Endothelial cell of umbilical vein (primary cell): Measurements from ENCODE around the gene WLS. TPM values are rescaled to one million over a fixed set of nuclear protein-coding genes. Genes with fewer than 3 reads are reported as not detected.

Experiments
- BruUV-seq: library from RNA; stranded (reverse); fragments of 400-500 nt; replicated peaks from 2 replicates; lab custom pipeline; 2021; lab: Mats Ljungman, UMichigan
- CTCF ChIA-PET: fragments of 300-600, 350-600 bp; sonication (Branson Sonifier 250); formaldehyde crosslinking; loops from one replicate; lab custom pipeline; 2021; ENCODE audit warnings: antibody characterized with exemption, inconsistent platforms; lab: Charles Lee
- POLR2A ChIA-PET: fragments of 300-600, 350-600 bp; sonication (Branson Sonifier 250); formaldehyde crosslinking; loops from one replicate; lab custom pipeline; 2021; ENCODE audit warnings: antibody characterized with exemption, inconsistent platforms; lab: Charles Lee
- DNase-seq: peaks from one replicate; pipeline ENCODE4 v3.0.0-alpha.2; 2011; ENCODE audit warnings: low read depth, low spot score
- FAIRE-seq: peaks from 2 replicates; lab custom pipeline; 2011; peaks lifted over from hg19 to GRCh38; lab: Jason Lieb, UNC
- H2AFZ ChIP-seq: 2 replicates; pipeline ENCODE4 v1.6.0; 2012; ENCODE audit warnings: low read depth, low read length, control low read depth, inconsistent platforms
- H3K27ac ChIP-seq: 2 replicates; pipeline ENCODE4 v1.5.1; 2011; ENCODE audit warnings: low read depth, mild to moderate bottlenecking, control low read depth, low read length, moderate library complexity; ENCODE audit not compliant: insufficient read depth
- H3K27me3 ChIP-seq, 2 experiments: 2 replicates each; pipeline versions ENCODE4 v1.6.0 to v1.6.1; 2011; ENCODE audit warnings: low read length in 2 of 2, mixed read lengths in 1 of 2; ENCODE audit not compliant: control insufficient read depth in 2 of 2, insufficient read depth in 2 of 2
- H3K36me3 ChIP-seq, 2 experiments: 2 replicates in 1 of 2; 3 replicates in 1 of 2; pipeline ENCODE4 v1.5.1; 2011; ENCODE audit warnings: low read length in 2 of 2, mild to moderate bottlenecking in 1 of 2, moderate library complexity in 1 of 2; ENCODE audit not compliant: control insufficient read depth in 2 of 2, insufficient read depth in 2 of 2; ENCODE audit errors: extremely low read depth in 1 of 2
- H3K4me1 ChIP-seq: 3 replicates; pipeline ENCODE4 v1.5.1; 2011; ENCODE audit warnings: mild to moderate bottlenecking, low read length; ENCODE audit not compliant: control insufficient read depth, insufficient read depth; ENCODE audit errors: extremely low read depth
- H3K4me2 ChIP-seq: 2 replicates; pipeline ENCODE4 v1.6.1; 2011; ENCODE audit warnings: low read length, control low read depth, mixed read lengths; ENCODE audit not compliant: insufficient read depth
- H3K4me3 ChIP-seq, 3 experiments: fragments of 200-600 bp in 1 of 3; sonication (generic), shearing (Covaris generic) in 1 of 3; replicated peaks in 1 of 3; 2 replicates each; pipeline ENCODE4 v1.5.1; 2011 to 2016; ENCODE audit warnings: control low read depth in 3 of 3, low read length in 3 of 3, mild to moderate bottlenecking in 2 of 3, inconsistent platforms in 1 of 3, low read depth in 1 of 3, moderate library complexity in 1 of 3; ENCODE audit not compliant: insufficient read depth in 1 of 3
- H3K79me2 ChIP-seq: 2 replicates; pipeline ENCODE4 v1.6.0; 2012; ENCODE audit warnings: low read length, inconsistent platforms; ENCODE audit not compliant: control insufficient read depth, insufficient read depth
- H3K9ac ChIP-seq: replicated peaks from 2 replicates; pipeline ENCODE3; 2011; ENCODE audit warnings: low read length, control low read depth; ENCODE audit not compliant: insufficient read depth; ENCODE audit errors: extremely low read depth
- H3K9me1 ChIP-seq: replicated peaks from 3 replicates; pipeline ENCODE4 v1.6.0; 2011; ENCODE audit warnings: mild to moderate bottlenecking, low read length; ENCODE audit not compliant: control insufficient read depth, insufficient read depth; ENCODE audit errors: extremely low read depth
- H3K9me3 ChIP-seq: replicated peaks from 2 replicates; pipeline ENCODE4 v1.5.1; 2012; ENCODE audit warnings: low read length, inconsistent platforms; ENCODE audit not compliant: control insufficient read depth, insufficient read depth
- H4K20me1 ChIP-seq: replicated peaks from 2 replicates; pipeline ENCODE3; 2011; ENCODE audit warnings: mild to moderate bottlenecking, low read length; ENCODE audit not compliant: control insufficient read depth, insufficient read depth; ENCODE audit errors: extremely low read depth
- EZH2 ChIP-seq: IDR thresholded peaks from 2 replicates; pipeline ENCODE4 v1.6.1; 2012; ENCODE audit warnings: borderline replicate concordance, low read depth, mild to moderate bottlenecking, moderate library complexity, low read length, inconsistent platforms; ENCODE audit not compliant: severe bottlenecking
- FOS ChIP-seq: IDR thresholded peaks from 2 replicates; pipeline ENCODE4 v1.6.1; 2011; ENCODE audit warnings: mild to moderate bottlenecking, low read length, moderate library complexity, borderline replicate concordance; ENCODE audit not compliant: insufficient read depth
- GATA2 ChIP-seq: IDR thresholded peaks from 2 replicates; pipeline ENCODE4 v1.7.0; 2011; ENCODE audit warnings: low read depth, mild to moderate bottlenecking, moderate library complexity, mixed read lengths, low read length; ENCODE audit not compliant: insufficient read length, insufficient read depth
- JUN ChIP-seq: IDR thresholded peaks from 2 replicates; pipeline ENCODE4 v1.6.1; 2011; ENCODE audit warnings: borderline replicate concordance, low read depth; ENCODE audit not compliant: insufficient read length, insufficient read depth
- MAX ChIP-seq: IDR thresholded peaks from 2 replicates; pipeline ENCODE4 v1.6.1; 2011; ENCODE audit not compliant: insufficient read depth, insufficient read length
- MYC ChIP-seq: IDR thresholded peaks from one replicate; pipeline ENCODE4 v1.6.1; 2011; ENCODE audit warnings: mild to moderate bottlenecking, low read depth, low read length
- POLR2A ChIP-seq: IDR thresholded peaks from 2 replicates; pipeline ENCODE4 v1.6.1; 2012; ENCODE audit warnings: low read depth, mild to moderate bottlenecking, control low read depth, low read length
- POLR2AphosphoS5 ChIP-seq: IDR thresholded peaks from 2 replicates; pipeline ENCODE4 v1.6.1; 2012; ENCODE audit warnings: low read depth, mild to moderate bottlenecking, control low read depth, low read length, moderate library complexity; ENCODE audit not compliant: insufficient read depth
- dilution Hi-C: fragments of 300-500 bp; cut with MboI; formaldehyde crosslinking; loops from one replicate; pipeline ENCODE4 v1.15.0; 2019; ENCODE audit warnings: low sequenced_read_pairs; ENCODE audit not compliant: extremely low pct_ligation_motif_present
- intact Hi-C: fragments of 100-400 bp; cut with micrococcal nuclease; formaldehyde crosslinking; loops from one replicate; pipeline ENCODE4 v1.10.0; 2022
- polyA plus RNA-seq, 4 experiments: library from polyadenylated mRNA; depleted of rRNA in 3 of 4; stranded (reverse) in 3 of 4; unstranded in 1 of 4; fragments of >200 nt; gene quantifications; 2 replicates each; pipeline versions ENCODE4 v1.2.1 to v1.2.3, GENCODE V29; 2011 to 2012; ENCODE audit warnings: missing spikeins in 1 of 4
- total RNA-seq: library from RNA; stranded (reverse); gene quantifications from 2 replicates; pipeline ENCODE4 v1.2.3, GENCODE V29; 2021
- TF ChIP-seq, protein P1 (sequence below), 2 donors: IDR thresholded peaks; 1 replicate in 1 of 2; 2 replicates in 1 of 2; pipeline ENCODE4 v1.5.1; 2011; ENCODE audit warnings: low read length in 2 of 2, mild to moderate bottlenecking in 2 of 2, moderate library complexity in 2 of 2, control low read depth in 1 of 2, inconsistent platforms in 1 of 2, low read depth in 1 of 2; ENCODE audit not compliant: insufficient read depth in 1 of 2; ENCODE audit errors: extremely low read depth in 1 of 2

WLS gene
- total and polyA plus RNA-seq, 2 donors (not counting 3 experiments of a cell fraction or from before 2014, with no cell fraction given), result 121 to 199 TPM

DNA sequence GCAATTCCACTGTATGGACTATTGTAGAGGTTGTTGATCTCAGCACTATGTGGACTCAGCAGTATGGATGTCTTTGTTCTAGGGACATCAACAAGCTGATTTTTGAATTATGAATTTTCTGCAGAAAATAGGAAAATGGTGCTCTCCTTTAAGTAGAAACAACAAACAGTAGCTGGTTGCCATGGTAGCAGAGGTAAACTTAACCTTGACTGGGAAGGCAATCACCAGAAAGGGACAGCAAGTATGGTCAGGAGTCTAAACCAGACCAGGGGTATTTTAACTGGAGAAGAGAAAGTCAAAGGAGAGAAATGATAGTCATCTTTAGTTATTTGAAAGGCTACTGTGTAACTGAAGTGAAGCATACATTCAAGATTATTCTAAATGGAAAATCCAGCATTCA, 22.3 kb downstream of the WLS start:
- Histone ChIP-seq H3K4me2 (no peak overlapping the region), H2AFZ (no peak overlapping the region), H3K4me1 (peaks cover 40% of the 10 kb centered on the region), H4K20me1 (no peaks in the 10 kb centered on the region), H3K9ac (no peak overlapping the region), H3K9me1 (no peaks in the 10 kb centered on the region), H3K27ac (no peak overlapping the region), H3K36me3 (peaks cover 0 to 2% of the 10 kb centered on the region in 2 experiments), H3K27me3 (no peaks in the 10 kb centered on the region), H3K4me3 (no peak overlapping the region), H3K79me2 (peaks cover 75% of the 10 kb centered on the region), H3K9me3 (no peaks in the 10 kb centered on the region)
- ChIA-PET CTCF (no interaction called here), POLR2A (interaction anchor here (0.5 kb wide), 1 partner anchor 22 kb away, joined by 4 read pairs; no protein-coding TSS in a partner anchor)
- dilution Hi-C loops (no loop called here), intact Hi-C loops (no loop called here)
- TF ChIP-seq MAX, result no peak
- TF ChIP-seq MYC, result no peak
- TF ChIP-seq POLR2AphosphoS5, result no peak
- TF ChIP-seq JUN, result no peak
- no peak for TF ChIP-seq POLR2A
- no peak for TF ChIP-seq EZH2
- TF ChIP-seq FOS, result no peak
- TF ChIP-seq, protein P1, sequence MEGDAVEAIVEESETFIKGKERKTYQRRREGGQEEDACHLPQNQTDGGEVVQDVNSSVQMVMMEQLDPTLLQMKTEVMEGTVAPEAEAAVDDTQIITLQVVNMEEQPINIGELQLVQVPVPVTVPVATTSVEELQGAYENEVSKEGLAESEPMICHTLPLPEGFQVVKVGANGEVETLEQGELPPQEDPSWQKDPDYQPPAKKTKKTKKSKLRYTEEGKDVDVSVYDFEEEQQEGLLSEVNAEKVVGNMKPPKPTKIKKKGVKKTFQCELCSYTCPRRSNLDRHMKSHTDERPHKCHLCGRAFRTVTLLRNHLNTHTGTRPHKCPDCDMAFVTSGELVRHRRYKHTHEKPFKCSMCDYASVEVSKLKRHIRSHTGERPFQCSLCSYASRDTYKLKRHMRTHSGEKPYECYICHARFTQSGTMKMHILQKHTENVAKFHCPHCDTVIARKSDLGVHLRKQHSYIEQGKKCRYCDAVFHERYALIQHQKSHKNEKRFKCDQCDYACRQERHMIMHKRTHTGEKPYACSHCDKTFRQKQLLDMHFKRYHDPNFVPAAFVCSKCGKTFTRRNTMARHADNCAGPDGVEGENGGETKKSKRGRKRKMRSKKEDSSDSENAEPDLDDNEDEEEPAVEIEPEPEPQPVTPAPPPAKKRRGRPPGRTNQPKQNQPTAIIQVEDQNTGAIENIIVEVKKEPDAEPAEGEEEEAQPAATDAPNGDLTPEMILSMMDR (IDR thresholded peaks at IDR 0.05; ENCODE audit: extremely low read depth in 1 of 2, insufficient read depth in 1 of 2, low read depth in 1 of 2, low read length in 2 of 2), result no peak
- TF ChIP-seq GATA2, result no peak
- no TSS peak for BruUV-seq
- DNase-seq (peak; percentile 66), FAIRE-seq (no peak)
